Measurements from ENCODE around the gene MYO1G. TPM values are rescaled to one million over a fixed set of nuclear protein-coding genes. Genes with fewer than 3 reads are reported as not detected.
"Not testable (repeated sequence)": the region's sequence is repeated elsewhere in the genome, so short reads cannot be mapped to it uniquely, and the experiment has no call there.

MYO1G gene
- total RNA-seq, 1 donor, result 0.09 TPM

GRCh38 chr7:44999245-45000092, 20.7 kb upstream of the MYO1G start:
- DNase-seq (ENCODE audit: low read depth), result peak; percentile 99
- H3K4me3 ChIP-seq (ENCODE audit: low read depth, low read length), result peak overlapping the region; percentile 71
- TF ChIP-seq CTCF (IDR thresholded peaks at IDR 0.05; ENCODE audit: insufficient read depth, low read length), result no peak

GRCh38 chr7:44998153-44998871, 19.5 kb upstream of the MYO1G start:
- DNase-seq (ENCODE audit: low read depth), result no peak
- no peak overlapping the region for H3K4me3 ChIP-seq (ENCODE audit: low read depth, low read length)
- no peak for TF ChIP-seq CTCF (IDR thresholded peaks at IDR 0.05; ENCODE audit: insufficient read depth, low read length)

GRCh38 chr7:44995555-44996493, 17.0 kb upstream of the MYO1G start:
- no peak overlapping the region for H3K4me3 ChIP-seq (ENCODE audit: low read depth, low read length)
- no peak for TF ChIP-seq CTCF (IDR thresholded peaks at IDR 0.05; ENCODE audit: insufficient read depth, low read length)
- no peak for DNase-seq (ENCODE audit: low read depth)

GRCh38 chr7:44994877-44995554, 16.2 kb upstream of the MYO1G start:
- no peak for DNase-seq (ENCODE audit: low read depth)
- no peak overlapping the region for H3K4me3 ChIP-seq (ENCODE audit: low read depth, low read length)

GRCh38 chr7:44992004-44992795, 13.4 kb upstream of the MYO1G start:
- not testable (repeated sequence) for H3K4me3 ChIP-seq (ENCODE audit: low read depth, low read length); DNase-seq (ENCODE audit: low read depth)

More at GRCh38 chr7:44994877-44995554, 16.2 kb upstream of the MYO1G start:
- TF ChIP-seq CTCF (IDR thresholded peaks at IDR 0.05; ENCODE audit: insufficient read depth, low read length), result no peak
